ENCODE results near the gene INSR.
"Not testable (repeated sequence)": the region's sequence is repeated elsewhere in the genome, so short reads cannot be mapped to it uniquely, and the experiment has no call there.

INSR gene

GRCh38 chr19:7188698-7189629 is 105.2 kb downstream of the INSR start:
- DNase-seq: peak; percentile 71

GRCh38 chr19:7187605-7188339 is 106.4 kb downstream of the INSR start:
- no peak for DNase-seq

- DNase-seq: no peak
Observed at GRCh38 chr19:7182489-7182888, 111.7 kb downstream of the INSR start.

DNA sequence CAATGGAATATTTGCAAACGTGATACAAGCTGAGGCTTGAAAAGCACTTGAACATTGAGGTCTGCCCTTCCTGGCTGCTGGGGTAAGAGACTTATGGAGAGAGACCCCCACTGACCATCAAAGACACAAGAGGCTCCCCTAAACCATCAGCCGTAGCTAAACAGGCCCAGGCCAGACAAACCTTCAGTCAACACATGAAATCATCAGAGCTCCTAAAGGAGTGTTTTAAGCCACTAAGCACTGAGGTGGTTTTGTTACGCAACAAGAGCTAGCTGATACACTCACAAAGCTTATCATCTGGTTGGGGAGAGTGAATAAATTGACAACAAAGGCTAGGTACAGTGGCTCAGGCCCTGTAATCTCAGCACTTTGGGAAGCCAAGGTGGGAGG is 114.3 kb downstream of the INSR start:
- DNase-seq: no peak

GRCh38 chr19:7177926-7178325 is 116.3 kb downstream of the INSR start:
- DNase-seq: no peak

DNA sequence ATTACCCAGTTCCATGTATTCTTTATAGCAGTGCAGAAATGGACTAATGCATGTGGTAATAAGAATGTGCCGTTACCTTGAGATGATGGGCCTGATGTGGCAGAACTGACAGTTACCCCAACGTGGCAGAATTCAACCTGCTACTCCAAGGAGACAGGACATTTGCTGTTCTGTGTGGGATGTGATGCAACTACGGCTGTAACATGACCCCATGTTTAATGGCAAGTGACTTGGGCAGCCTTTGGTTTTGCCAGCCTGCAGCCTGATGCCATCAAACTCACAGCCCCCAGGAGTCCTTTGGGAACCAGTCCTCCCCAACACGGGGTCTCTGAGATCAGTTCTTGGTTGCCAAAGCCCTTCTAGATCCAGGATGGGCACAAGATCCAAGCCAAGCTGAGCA is 117.4 kb downstream of the INSR start:
- no peak for DNase-seq

- DNase-seq: no peak
Observed at GRCh38 chr19:7172794-7173193, 121.4 kb downstream of the INSR start.

GRCh38 chr19:7170983-7171382 is 123.2 kb downstream of the INSR start:
- no peak for DNase-seq

- no peak for DNase-seq
Observed at GRCh38 chr19:7168941-7169340, 125.3 kb downstream of the INSR start.

DNA sequence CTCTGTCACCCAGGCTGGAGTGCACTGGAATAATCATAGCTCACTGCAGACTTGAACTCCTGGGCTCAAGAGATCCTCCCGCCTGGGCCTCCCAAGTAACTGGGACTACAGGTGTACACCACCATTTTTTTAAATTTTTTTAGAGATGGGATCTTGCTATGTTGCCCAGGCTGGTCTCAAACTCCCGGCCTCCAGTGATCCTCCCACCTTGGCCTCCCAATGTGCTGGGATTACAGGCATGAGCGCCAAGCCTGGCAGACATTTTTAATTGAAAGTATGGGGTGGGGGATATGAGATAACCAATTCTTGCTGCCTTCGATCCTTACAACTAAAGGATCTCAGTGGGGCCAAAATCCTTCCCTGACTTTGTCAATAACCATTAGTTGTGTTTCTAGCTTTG is 132.9 kb downstream of the INSR start:
- no peak for DNase-seq

DNA sequence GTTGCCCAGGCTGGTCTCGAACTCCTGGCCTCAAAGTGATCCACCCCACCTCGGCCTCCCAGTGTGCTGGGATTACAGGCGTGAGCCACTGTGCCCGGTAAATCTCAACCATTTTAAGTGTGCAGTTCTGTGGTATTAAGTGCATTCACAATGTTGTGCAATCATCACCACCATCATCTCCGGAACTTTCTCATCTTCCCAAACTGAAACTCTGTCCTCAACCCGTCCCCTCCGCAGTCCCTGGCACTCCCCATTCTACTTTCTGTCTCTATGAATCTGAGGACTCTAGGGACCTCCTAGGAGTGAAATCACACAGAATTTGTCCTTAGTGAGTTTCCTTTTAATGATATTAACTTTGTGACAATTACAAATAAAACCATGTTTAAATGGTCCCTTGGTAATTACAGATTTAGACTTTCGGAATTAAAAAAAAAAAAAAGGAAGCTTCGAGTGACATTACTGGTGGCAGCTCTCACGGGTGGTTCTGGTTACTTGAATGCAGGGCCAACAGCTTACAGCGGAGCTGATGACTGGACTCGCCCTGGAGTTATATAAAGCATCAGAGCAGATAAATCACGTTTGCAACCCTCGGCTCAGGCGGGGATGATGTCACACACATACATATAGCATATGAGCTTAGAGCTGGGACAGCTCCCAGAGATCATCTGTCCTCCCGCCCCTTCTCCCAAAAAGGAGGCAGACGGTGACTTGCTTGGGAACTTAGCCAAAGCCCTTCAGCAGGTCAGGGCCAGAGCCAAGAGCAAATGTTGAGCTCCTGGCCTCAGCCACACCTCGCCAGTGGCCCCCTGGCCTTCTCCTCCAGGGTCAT is 134.9 kb downstream of the INSR start:
- peak; percentile 46 for DNase-seq

- DNase-seq: no peak
Observed at GRCh38 chr19:7153022-7153421, 141.2 kb downstream of the INSR start.

DNA sequence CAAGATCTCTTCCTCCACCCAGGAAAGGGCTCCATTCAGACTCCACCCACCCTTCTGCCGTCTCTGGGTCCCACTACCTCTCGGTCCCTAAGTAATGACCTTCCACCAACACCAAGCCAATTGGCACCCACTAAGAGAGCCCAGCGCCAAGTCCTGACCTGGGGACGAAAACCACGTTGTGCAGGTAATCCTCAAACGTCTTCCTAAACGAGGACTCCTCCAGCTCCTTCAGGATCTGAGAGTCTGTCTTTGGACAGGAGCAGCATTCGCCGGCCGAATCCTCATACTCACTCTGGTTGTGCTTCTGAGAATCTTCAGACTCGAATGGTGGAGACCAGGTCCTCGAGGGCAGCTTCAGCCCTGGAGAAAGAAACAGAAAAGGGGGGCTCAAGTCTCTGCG is 141.6 kb downstream of the INSR start:
- DNase-seq: no peak

GRCh38 chr19:7149956-7150705 is 144.1 kb downstream of the INSR start:
- DNase-seq: no peak

DNA sequence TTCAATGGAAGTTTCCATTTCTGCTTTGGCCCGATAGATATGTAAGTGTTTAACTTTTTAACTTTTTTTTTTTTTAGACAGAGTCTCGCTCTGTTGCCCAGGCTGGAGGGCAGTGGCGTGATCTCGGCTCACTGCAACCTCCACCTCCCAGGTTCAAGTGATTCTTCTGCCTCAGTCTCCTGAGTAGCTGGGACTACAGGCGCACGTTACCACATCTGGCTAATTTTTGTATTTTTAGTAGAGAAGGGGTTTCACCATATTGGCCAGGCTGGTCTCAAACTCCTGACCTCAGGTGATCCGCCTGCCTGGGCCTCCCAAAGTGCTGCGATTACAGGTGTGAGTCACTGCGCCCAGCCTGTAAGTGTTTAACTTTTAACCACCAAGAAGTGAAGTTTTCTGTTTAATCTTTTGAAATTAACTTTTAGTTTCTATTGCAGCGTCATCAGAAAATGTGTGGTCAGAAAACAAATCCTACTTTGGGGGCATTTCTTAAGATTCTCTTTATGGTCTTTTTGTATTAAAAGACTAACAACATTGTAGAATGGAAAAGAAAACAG is 147.0 kb downstream of the INSR start:
- DNase-seq: not testable (repeated sequence)

DNA sequence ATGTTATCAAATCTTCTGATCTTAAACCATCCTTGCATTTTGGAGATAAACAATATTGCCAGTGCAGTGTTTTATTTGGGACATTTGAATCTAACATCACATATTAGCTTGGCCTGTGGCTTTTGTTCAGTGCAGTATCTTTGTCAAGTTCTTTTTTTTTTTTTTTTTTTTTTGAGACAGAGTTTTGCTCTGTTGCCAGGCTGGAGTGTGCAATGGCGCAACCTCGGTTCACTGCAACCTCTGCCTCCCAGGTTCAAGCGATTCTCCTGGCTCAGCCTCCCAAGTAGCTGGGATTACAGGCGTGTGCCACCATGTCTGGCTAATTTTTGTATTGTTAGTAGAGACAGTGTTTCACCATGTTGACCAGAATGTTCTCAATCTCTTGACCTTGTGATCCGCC is 148.1 kb downstream of the INSR start:
- not testable (repeated sequence) for DNase-seq

DNA sequence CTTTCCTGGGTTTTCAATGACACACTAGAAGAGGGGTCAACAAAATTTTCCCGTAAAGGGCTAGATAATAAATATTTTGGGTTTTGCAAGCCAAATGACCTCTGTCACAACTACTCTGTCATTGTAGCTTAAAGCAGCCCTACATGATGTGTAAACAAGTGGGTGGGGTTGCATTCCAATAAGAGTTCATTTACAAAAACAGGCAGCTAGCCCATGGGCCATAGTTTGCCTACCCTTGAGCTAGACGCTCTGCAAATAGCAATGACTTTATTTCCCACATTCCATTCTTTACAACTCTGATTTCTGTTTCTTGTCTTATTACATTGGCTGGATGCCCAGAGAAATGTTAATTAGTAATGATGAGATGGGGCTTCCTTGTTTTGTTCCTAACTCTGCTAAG is 148.7 kb downstream of the INSR start:
- no peak for DNase-seq

DNA sequence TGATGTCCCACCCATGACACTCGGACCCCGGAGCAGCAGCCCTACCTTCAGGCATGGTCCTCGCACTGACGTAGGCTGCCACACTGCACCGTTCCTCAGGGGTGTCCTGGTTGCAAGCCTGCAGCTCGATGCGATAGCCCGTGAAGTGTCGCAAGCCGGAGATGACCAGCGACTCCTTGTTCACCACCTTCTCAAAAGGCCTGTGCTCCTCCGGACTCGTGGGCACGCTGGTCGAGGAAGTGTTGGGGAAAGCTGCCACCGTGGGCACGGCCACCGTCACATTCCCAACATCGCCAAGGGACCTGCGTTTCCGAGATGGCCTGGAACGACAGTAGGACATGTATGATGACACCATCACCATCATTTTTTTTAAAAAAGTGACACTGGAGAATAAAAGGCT is 151.4 kb downstream of the INSR start:
- DNase-seq: no peak

DNA sequence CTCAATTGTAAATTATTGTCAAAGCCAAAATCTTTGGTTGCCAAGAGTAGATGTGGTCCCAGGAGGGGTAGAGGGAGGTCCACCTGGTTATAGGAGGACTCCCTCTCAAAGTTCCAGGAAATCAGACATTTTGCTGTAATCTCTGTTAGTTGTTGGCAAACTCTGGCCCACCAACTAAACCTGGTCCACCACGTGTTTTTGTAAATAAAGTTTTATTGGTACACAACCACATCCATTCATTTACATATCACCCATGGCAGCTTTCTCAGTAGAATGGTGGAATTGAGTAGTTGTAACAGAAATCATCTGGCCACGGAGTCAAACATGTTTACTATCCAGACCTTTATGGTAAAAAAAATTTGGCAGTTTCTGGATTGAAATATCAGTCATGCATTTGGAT is 154.1 kb downstream of the INSR start:
- no peak for DNase-seq

DNA sequence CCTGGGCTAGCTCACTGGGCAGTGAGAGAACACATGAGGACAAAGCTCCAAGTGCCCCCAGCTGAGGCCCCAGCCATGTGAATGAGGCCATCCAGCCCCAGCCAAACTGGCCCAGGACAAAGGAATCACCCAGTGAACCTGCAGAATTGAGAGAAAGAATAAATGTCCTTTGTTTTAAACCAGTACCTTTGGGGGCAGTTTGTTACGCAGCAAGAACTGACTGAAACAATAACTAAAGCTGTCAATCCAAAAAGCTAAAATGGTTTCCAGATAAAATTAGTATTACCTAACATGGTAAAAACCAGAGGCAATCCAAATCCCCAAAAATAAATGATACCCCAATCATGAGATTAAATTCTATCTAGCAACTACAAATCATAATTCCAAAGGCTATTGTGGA is 155.1 kb downstream of the INSR start:
- DNase-seq: no peak

DNA sequence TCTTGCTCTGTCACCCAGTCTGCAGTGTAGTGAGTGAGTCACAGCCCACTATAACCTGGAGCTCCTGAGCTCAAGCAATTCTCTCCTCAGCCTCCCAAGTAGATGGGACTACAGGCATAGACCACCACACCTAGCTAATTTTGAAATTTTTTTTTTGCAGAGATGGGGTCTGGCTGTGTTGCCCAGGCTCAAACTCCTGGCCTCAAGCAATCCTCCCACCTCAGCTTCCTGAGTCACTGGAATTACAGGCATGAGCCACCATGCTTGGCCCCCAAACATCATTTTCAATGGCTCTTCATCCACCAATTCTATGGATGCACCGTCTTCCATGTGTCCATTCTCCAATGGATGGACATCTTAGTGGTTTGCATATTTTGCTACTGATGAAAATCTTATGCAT is 155.8 kb downstream of the INSR start:
- DNase-seq: no peak

GRCh38 chr19:7137120-7137519 is 157.1 kb downstream of the INSR start:
- no peak for DNase-seq
